ENCODE measurements around the gene RALGPS1. TPM values are rescaled to one million over a fixed set of nuclear protein-coding genes. Genes with fewer than 3 reads are reported as not detected.

Gene RALGPS1
- polyA plus RNA-seq, 3 donors = 0.60 to 4.6 (median 1.3) TPM

- Histone ChIP-seq H3K9me3 (replicated peaks in 1 of 2; ENCODE audit: control insufficient read depth in 1 of 2, insufficient read depth in 1 of 2, low read length in 2 of 2) (no peaks in the 10 kb centered on the region), H3K4me2 (replicated peaks; ENCODE audit: extremely low read depth, low read length, poor library complexity, severe bottlenecking) (no peak overlapping the region), H3K27ac (ENCODE audit: low read depth in 1 of 2, low read length in 2 of 2) (no peak overlapping the region), H4K20me1 (ENCODE audit: insufficient read depth, low read length) (no peaks in the 10 kb centered on the region), H3K4me3 (replicated peaks in 1 of 3; ENCODE audit: low read depth in 2 of 3, low read length in 3 of 3) (no peak overlapping the region), H3K79me2 (ENCODE audit: insufficient read depth, low read length) (no peaks in the 10 kb centered on the region), H3K4me1 (ENCODE audit: control insufficient read depth in 1 of 2, insufficient read depth in 2 of 2, low read length in 2 of 2) (no peaks in the 10 kb centered on the region), H3K9ac (ENCODE audit: insufficient read depth, low read length, poor library complexity, severe bottlenecking) (no peak overlapping the region), H3K27me3 (ENCODE audit: control insufficient read depth in 2 of 2, insufficient read depth in 2 of 2, low read length in 2 of 2) (no peaks in the 10 kb centered on the region), H2AFZ (ENCODE audit: insufficient read depth, low read depth, low read length, poor library complexity, severe bottlenecking) (no peak overlapping the region), H3K36me3 (replicated peaks in 1 of 2; ENCODE audit: control insufficient read depth in 1 of 2, insufficient read depth in 2 of 2, low read length in 2 of 2) (no peaks in the 10 kb centered on the region)
- no peak for DNase-seq
- H3K4me3 Mint-ChIP-seq = no peak overlapping the region
- H3K9me3 Mint-ChIP-seq = no peaks in the 10 kb centered on the region
- intact Hi-C loops (cut with micrococcal nuclease) = no loop called here
- H3K36me3 Mint-ChIP-seq = peaks cover 5 to 28% of the 10 kb centered on the region in 2 donors
- WGBS (ENCODE audit: insufficient coverage) = 90% methylated on average over 2 of the region's 3 CpGs
- H3K27ac Mint-ChIP-seq = no peak overlapping the region
- no peak for TF ChIP-seq CTCF (IDR thresholded peaks at IDR 0.05)
- H3K27me3 Mint-ChIP-seq (ENCODE audit: low read depth in 3 of 3) = peaks cover 0 to 8% (median 3%) of the 10 kb centered on the region in 3 donors
- peaks cover 2% of the 10 kb centered on the region for H3K4me1 Mint-ChIP-seq
Observed at GRCh38 chr9:127056446-127056845, 141.9 kb downstream of the RALGPS1 start.

- Histone ChIP-seq H2AFZ (ENCODE audit: insufficient read depth, low read depth, low read length, poor library complexity, severe bottlenecking) (no peak overlapping the region), H3K4me3 (replicated peaks in 1 of 3; ENCODE audit: low read depth in 2 of 3, low read length in 3 of 3) (no peak overlapping the region), H3K9ac (ENCODE audit: insufficient read depth, low read length, poor library complexity, severe bottlenecking) (no peak overlapping the region), H3K9me3 (replicated peaks in 1 of 2; ENCODE audit: control insufficient read depth in 1 of 2, insufficient read depth in 1 of 2, low read length in 2 of 2) (no peaks in the 10 kb centered on the region), H3K4me2 (replicated peaks; ENCODE audit: extremely low read depth, low read length, poor library complexity, severe bottlenecking) (no peak overlapping the region), H3K79me2 (ENCODE audit: insufficient read depth, low read length) (no peaks in the 10 kb centered on the region), H3K27ac (ENCODE audit: low read depth in 1 of 2, low read length in 2 of 2) (no peak overlapping the region), H3K36me3 (replicated peaks in 1 of 2; ENCODE audit: control insufficient read depth in 1 of 2, insufficient read depth in 2 of 2, low read length in 2 of 2) (no peaks in the 10 kb centered on the region), H3K4me1 (ENCODE audit: control insufficient read depth in 1 of 2, insufficient read depth in 2 of 2, low read length in 2 of 2) (no peaks in the 10 kb centered on the region), H3K27me3 (ENCODE audit: control insufficient read depth in 2 of 2, insufficient read depth in 2 of 2, low read length in 2 of 2) (no peaks in the 10 kb centered on the region), H4K20me1 (ENCODE audit: insufficient read depth, low read length) (no peaks in the 10 kb centered on the region)
- Mint-ChIP-seq H3K4me1 (no peaks in the 10 kb centered on the region), H3K4me3 (no peak overlapping the region), H3K36me3 (peaks cover under 1 to 27% of the 10 kb centered on the region in 2 donors), H3K27ac (no peak overlapping the region), H3K27me3 (ENCODE audit: low read depth in 3 of 3) (peaks cover 0 to 1% (median 0%) of the 10 kb centered on the region in 3 donors), H3K9me3 (no peaks in the 10 kb centered on the region)
- intact Hi-C loops (cut with micrococcal nuclease) = no loop called here
- no peak for DNase-seq
- TF ChIP-seq CTCF (IDR thresholded peaks at IDR 0.05) = no peak
- 98% methylated on average over 7 of the region's 7 CpGs for WGBS (ENCODE audit: insufficient coverage)
Observed at GRCh38 chr9:127058011-127058644, 143.5 kb downstream of the RALGPS1 start.

Measured in CD14-positive monocyte (primary cell).